ENCODE data around the gene RIMBP2.

The RIMBP2 gene

GRCh38 chr12:130364578-130364977, 351.5 kb downstream of the RIMBP2 start:
- Histone ChIP-seq H3K36me3 (ENCODE audit: insufficient read depth, low read length) (no peaks in the 10 kb centered on the region), H3K27me3 (ENCODE audit: insufficient read depth, low read length) (no peaks in the 10 kb centered on the region)
- TF ChIP-seq CTCF (IDR thresholded peaks at IDR 0.05; ENCODE audit: low read length), result no peak
- TF ChIP-seq EZH2 (IDR thresholded peaks at IDR 0.05; ENCODE audit: borderline replicate concordance, low read length), result no peak

GRCh38 chr12:130362060-130362459, 354.0 kb downstream of the RIMBP2 start:
- Histone ChIP-seq H4K20me1 (ENCODE audit: insufficient read depth, low read length) (no peaks in the 10 kb centered on the region), H3K4me1 (ENCODE audit: insufficient read depth, low read length, severe bottlenecking) (no peaks in the 10 kb centered on the region), H3K36me3 (ENCODE audit: insufficient read depth, low read length) (no peaks in the 10 kb centered on the region), H3K4me2 (ENCODE audit: low read length) (no peak overlapping the region), H3K79me2 (ENCODE audit: insufficient read depth, low read length) (no peaks in the 10 kb centered on the region), H2AFZ (ENCODE audit: low read length) (no peak overlapping the region), H3F3A (ENCODE audit: insufficient read depth, low read length) (no peaks in the 10 kb centered on the region), H3K4me3 (ENCODE audit: low read depth, low read length, poor library complexity, severe bottlenecking) (no peak overlapping the region), H3K9me2 (ENCODE audit: low read depth, low read length) (no peaks in the 10 kb centered on the region), H3K9me3 (ENCODE audit: low read length) (no peaks in the 10 kb centered on the region), H3K9ac (ENCODE audit: low read length) (no peak overlapping the region), H3K27ac (ENCODE audit: low read depth, low read length, poor library complexity, severe bottlenecking) (no peak overlapping the region), H3K27me3 (ENCODE audit: insufficient read depth, low read length) (no peaks in the 10 kb centered on the region)
- TF ChIP-seq CTCF (IDR thresholded peaks at IDR 0.05; ENCODE audit: low read length), result no peak
- TF ChIP-seq EZH2 (IDR thresholded peaks at IDR 0.05; ENCODE audit: borderline replicate concordance, low read length), result no peak

More at GRCh38 chr12:130364578-130364977, 351.5 kb downstream of the RIMBP2 start:
- no peaks in the 10 kb centered on the region for H3K9me3 ChIP-seq (ENCODE audit: low read length)
- no peaks in the 10 kb centered on the region for H4K20me1 ChIP-seq (ENCODE audit: insufficient read depth, low read length)
- H3K27ac ChIP-seq (ENCODE audit: low read depth, low read length, poor library complexity, severe bottlenecking), result no peak overlapping the region
- H3K79me2 ChIP-seq (ENCODE audit: insufficient read depth, low read length), result no peaks in the 10 kb centered on the region
- no peak overlapping the region for H3K4me2 ChIP-seq (ENCODE audit: low read length)
- H3K9me2 ChIP-seq (ENCODE audit: low read depth, low read length), result no peaks in the 10 kb centered on the region
- H3K4me3 ChIP-seq (ENCODE audit: low read depth, low read length, poor library complexity, severe bottlenecking), result no peak overlapping the region
- H2AFZ ChIP-seq (ENCODE audit: low read length), result no peak overlapping the region
- H3K4me1 ChIP-seq (ENCODE audit: insufficient read depth, low read length, severe bottlenecking), result no peaks in the 10 kb centered on the region
- no peak overlapping the region for H3K9ac ChIP-seq (ENCODE audit: low read length)
- no peaks in the 10 kb centered on the region for H3F3A ChIP-seq (ENCODE audit: insufficient read depth, low read length)

- Histone ChIP-seq H3K9ac (ENCODE audit: low read length) (no peak overlapping the region), H3K4me1 (ENCODE audit: insufficient read depth, low read length, severe bottlenecking) (no peaks in the 10 kb centered on the region), H3K36me3 (ENCODE audit: insufficient read depth, low read length) (no peaks in the 10 kb centered on the region), H3K4me2 (ENCODE audit: low read length) (no peak overlapping the region), H3K27ac (ENCODE audit: low read depth, low read length, poor library complexity, severe bottlenecking) (no peak overlapping the region), H3K27me3 (ENCODE audit: insufficient read depth, low read length) (no peaks in the 10 kb centered on the region; the same call in 1 of the 2 replicates), H3K79me2 (ENCODE audit: insufficient read depth, low read length) (no peaks in the 10 kb centered on the region), H3K4me3 (ENCODE audit: low read depth, low read length, poor library complexity, severe bottlenecking) (no peak overlapping the region), H3K9me2 (ENCODE audit: low read depth, low read length) (no peaks in the 10 kb centered on the region), H2AFZ (ENCODE audit: low read length) (no peak overlapping the region), H3K9me3 (ENCODE audit: low read length) (no peaks in the 10 kb centered on the region), H3F3A (ENCODE audit: insufficient read depth, low read length) (no peaks in the 10 kb centered on the region), H4K20me1 (ENCODE audit: insufficient read depth, low read length) (no peaks in the 10 kb centered on the region)
- no peak for TF ChIP-seq CTCF (IDR thresholded peaks at IDR 0.05; ENCODE audit: low read length)
- TF ChIP-seq EZH2 (IDR thresholded peaks at IDR 0.05; ENCODE audit: borderline replicate concordance, low read length), result no peak
Observed at GRCh38 chr12:130357729-130358330, 358.3 kb downstream of the RIMBP2 start.
